Transverse colon (tissue), 4 donors: Measurements from ENCODE around the gene HSD11B1L. TPM values are rescaled to one million over a fixed set of nuclear protein-coding genes. Genes with fewer than 3 reads are reported as not detected.

Experiments
- DNase-seq: peaks from one replicate; pipeline ENCODE4 v3.0.0-alpha.2; 2019
- H3K27ac ChIP-seq, 4 donors: fragments of 200-600 bp; sonication (generic); 2 replicates each; pipeline ENCODE4 v1.5.1; 2016 to 2018; ENCODE audit warnings: inconsistent platforms in 4 of 4
- H3K27me3 ChIP-seq: fragments of 200-600 bp; sonication (generic); 2 replicates; pipeline ENCODE4 v1.5.1; 2017; ENCODE audit warnings: inconsistent platforms
- H3K36me3 ChIP-seq, 4 donors: fragments of 200-600 bp; sonication (generic); 2 replicates each; pipeline ENCODE4 v1.5.1; 2017 to 2019; ENCODE audit warnings: inconsistent platforms in 4 of 4
- H3K4me1 ChIP-seq, 4 donors: fragments of 200-600 bp; sonication (generic); 2 replicates each; pipeline ENCODE4 v1.5.1; 2017 to 2020; ENCODE audit warnings: inconsistent platforms in 4 of 4
- H3K4me3 ChIP-seq, 4 donors: fragments of 200-600 bp; sonication (generic); 1 replicate in 1 of 4; 2 replicates in 3 of 4; pipeline versions ENCODE4 v1.5.1 to v1.6.1; 2017 to 2019; ENCODE audit warnings: inconsistent platforms in 4 of 4
- H3K9me3 ChIP-seq, 2 donors: fragments of 200-600 bp; sonication (generic); 2 replicates each; pipeline ENCODE4 v1.5.1; 2017 to 2019; ENCODE audit warnings: inconsistent platforms in 2 of 2
- CTCF ChIP-seq, 5 experiments: fragments of 200-600 bp in 3 of 5; fragments of 450-650 bp in 2 of 5; sonication (generic) in 3 of 5; IDR thresholded peaks; 1 replicate in 2 of 5; 2 replicates in 3 of 5; pipeline ENCODE4 v1.5.1; 2016 to 2017; ENCODE audit warnings: antibody characterized with exemption in 5 of 5, inconsistent platforms in 3 of 5, mild to moderate bottlenecking in 2 of 5, moderate library complexity in 1 of 5
- EP300 ChIP-seq: sonication (generic); formaldehyde crosslinking; IDR thresholded peaks from one replicate; pipeline ENCODE4 v1.6.1; 2017; ENCODE audit warnings: antibody characterized with exemption, low read depth
- POLR2A ChIP-seq: fragments of 450-650 bp; IDR thresholded peaks from one replicate; pipeline ENCODE4 v1.6.1; 2016; ENCODE audit warnings: antibody characterized with exemption, mild to moderate bottlenecking, moderate library complexity
- POLR2AphosphoS5 ChIP-seq, 3 donors: sonication (generic); formaldehyde crosslinking; IDR thresholded peaks; one replicate each; pipeline ENCODE4 v1.6.1; 2016; ENCODE audit warnings: antibody characterized with exemption in 3 of 3
- WGBS, 2 donors: methylation state at CpG; one replicate each; pipeline ENCODE4 v1.1.5; 2018; ENCODE audit warnings: low coverage in 1 of 2; 5-methylcytosine and 5-hydroxymethylcytosine counted together
- in situ Hi-C, 4 donors: fragments of 200-750 bp; cut with MboI; loops; one replicate each; pipeline versions ENCODE4 v1.15.0 to v1.15.1; 2017; ENCODE audit warnings: low sequenced_read_pairs in 3 of 4, low pct_ligation_motif_present in 1 of 4, low pct_unique_long_range_greater_than_20kb in 1 of 4
- intact Hi-C: fragments of 100-400 bp; cut with DNase I; formaldehyde crosslinking; loops from one replicate; pipeline ENCODE4 v1.15.1; 2023; ENCODE audit warnings: low total_unique reads
- total RNA-seq, 4 donors: library from RNA; depleted of rRNA; stranded (reverse); fragments of >200 nt; gene quantifications; one replicate each; pipeline ENCODE4 v1.1.0, GENCODE V29; 2016

The HSD11B1L gene
- total RNA-seq, 4 donors from 2014 or later = 10.8 to 30.1 (median 16.6) TPM

- no peak overlapping the region for H3K27ac ChIP-seq
- no peaks in the 10 kb centered on the region for H3K4me1 ChIP-seq
- intact Hi-C loops (no loop called here), in situ Hi-C loops (no loop called here)
- no peaks in the 10 kb centered on the region for H3K9me3 ChIP-seq
- DNase-seq = no peak
- H3K27me3 ChIP-seq = no peaks in the 10 kb centered on the region
- WGBS, 2 donors = 92% methylated on average over 35 of the region's 35 CpGs; no CpG with 5 or more reads in 1 of the 2 donors
- no peak overlapping the region for H3K4me3 ChIP-seq
- H3K36me3 ChIP-seq = peaks cover 0 to 47% (median 17%) of the 10 kb centered on the region in 4 donors
- no peak for TF ChIP-seq CTCF (IDR thresholded peaks at IDR 0.05)
- no peak for TF ChIP-seq POLR2A
- no peak for TF ChIP-seq EP300
- no peak for TF ChIP-seq POLR2AphosphoS5 (IDR thresholded peaks at IDR 0.05)
These were observed 26.2 kb downstream of the HSD11B1L start for GRCh38 chr19:5706876-5707573.

GRCh38 chr19:5707576-5708575 lies 27.0 kb downstream of the HSD11B1L start:
- TF ChIP-seq CTCF (IDR thresholded peaks at IDR 0.05) (no peak), EP300 (no peak), POLR2A (no peak), POLR2AphosphoS5 (IDR thresholded peaks at IDR 0.05) (no peak)
- no peaks in the 10 kb centered on the region for H3K4me1 ChIP-seq
- H3K9me3 ChIP-seq = no peaks in the 10 kb centered on the region
- H3K27me3 ChIP-seq = no peaks in the 10 kb centered on the region
- no peak overlapping the region for H3K4me3 ChIP-seq
- intact Hi-C loops (no loop called here), in situ Hi-C loops (no loop called here)
- DNase-seq = no peak
- WGBS, 2 donors = 80 to 89% methylated on average over 4 to 29 of the region's 37 CpGs
- H3K27ac ChIP-seq = no peak overlapping the region
- H3K36me3 ChIP-seq = peaks cover 0 to 55% (median 22%) of the 10 kb centered on the region in 4 donors

GRCh38 chr19:5711025-5711424 lies 30.2 kb downstream of the HSD11B1L start:
- Histone ChIP-seq H3K27me3 (no peaks in the 10 kb centered on the region), H3K9me3 (no peaks in the 10 kb centered on the region), H3K27ac (no peak overlapping the region), H3K4me3 (no peak overlapping the region), H3K4me1 (no peaks in the 10 kb centered on the region), H3K36me3 (peaks cover 0 to 46% (median 20%) of the 10 kb centered on the region in 4 donors)
- intact Hi-C loops = no loop called here
- no peak for DNase-seq
- TF ChIP-seq EP300 = no peak
- in situ Hi-C loops = no loop called here
- WGBS, 2 donors = 86% methylated on average over 8 of the region's 8 CpGs; no CpG with 5 or more reads in 1 of the 2 donors

- no peaks in the 10 kb centered on the region for H3K27me3 ChIP-seq
- TF ChIP-seq CTCF (IDR thresholded peaks at IDR 0.05) (no peak), POLR2A (no peak), POLR2AphosphoS5 (IDR thresholded peaks at IDR 0.05) (no peak), EP300 (no peak)
- H3K4me1 ChIP-seq = peaks cover 0 to 3% (median 0%) of the 10 kb centered on the region in 4 donors
- 88% methylated on average over 25 of the region's 25 CpGs; no CpG with 5 or more reads in 1 of the 2 donors for WGBS, 2 donors
- DNase-seq = no peak
- intact Hi-C loops (no loop called here), in situ Hi-C loops (no loop called here)
- no peaks in the 10 kb centered on the region for H3K9me3 ChIP-seq
- no peak overlapping the region for H3K4me3 ChIP-seq
- no peak overlapping the region for H3K27ac ChIP-seq
- H3K36me3 ChIP-seq = peaks cover 0 to 45% (median 20%) of the 10 kb centered on the region in 4 donors
These were observed 30.9 kb downstream of the HSD11B1L start for GRCh38 chr19:5711713-5712161.
